Keratinocyte (primary cell): ENCODE data around the gene MSX2. TPM values are rescaled to one million over a fixed set of nuclear protein-coding genes. Genes with fewer than 3 reads are reported as not detected.

ENCODE experiments used
- DNase-seq: peaks from one replicate; pipeline ENCODE4 v3.0.0-alpha.2; 2011; ENCODE audit warnings: low read depth, missing footprints, low spot score
- FAIRE-seq: peaks from 2 replicates; lab custom pipeline; 2011; peaks lifted over from hg19 to GRCh38; lab: Jason Lieb, UNC
- H2AFZ ChIP-seq: 2 replicates; pipeline ENCODE4 v1.6.0; 2012; ENCODE audit warnings: low read length, control low read depth, inconsistent platforms; ENCODE audit not compliant: control insufficient read depth
- H3K27ac ChIP-seq: 2 replicates; pipeline ENCODE4 v1.5.1; 2011; ENCODE audit warnings: low read length; ENCODE audit not compliant: control insufficient read depth, insufficient read depth
- H3K27me3 ChIP-seq: 3 replicates; pipeline ENCODE4 v1.6.0; 2011; ENCODE audit warnings: low read length; ENCODE audit not compliant: control insufficient read depth, insufficient read depth; ENCODE audit errors: extremely low read depth
- H3K36me3 ChIP-seq, 2 experiments: 2 replicates in 1 of 2; 3 replicates in 1 of 2; pipeline ENCODE4 v1.5.1; 2011; ENCODE audit warnings: low read length in 2 of 2, mild to moderate bottlenecking in 1 of 2; ENCODE audit not compliant: control insufficient read depth in 2 of 2, insufficient read depth in 2 of 2; ENCODE audit errors: extremely low read depth in 1 of 2
- H3K4me1 ChIP-seq: 3 replicates; pipeline ENCODE4 v1.5.1; 2011; ENCODE audit warnings: low read length; ENCODE audit not compliant: control insufficient read depth, insufficient read depth; ENCODE audit errors: extremely low read depth
- H3K4me2 ChIP-seq: 3 replicates; pipeline ENCODE4 v1.6.0; 2011; ENCODE audit warnings: low read depth, low read length; ENCODE audit not compliant: control insufficient read depth, insufficient read depth; ENCODE audit errors: extremely low read depth
- H3K4me3 ChIP-seq, 3 experiments: fragments of 200-600 bp in 1 of 3; sonication (generic) in 1 of 3; 2 replicates in 2 of 3; 3 replicates in 1 of 3; pipeline ENCODE4 v1.5.1; 2011 to 2016; ENCODE audit warnings: low read length in 3 of 3, mild to moderate bottlenecking in 3 of 3, control low read depth in 2 of 3, inconsistent platforms in 1 of 3, low read depth in 1 of 3, mixed read lengths in 1 of 3, mixed run types in 1 of 3, moderate library complexity in 1 of 3; ENCODE audit not compliant: control insufficient read depth in 2 of 3, insufficient read depth in 2 of 3; ENCODE audit errors: extremely low read depth in 1 of 3
- H3K79me2 ChIP-seq: 2 replicates; pipeline ENCODE4 v1.6.0; 2012; ENCODE audit warnings: low read length; ENCODE audit not compliant: control insufficient read depth, insufficient read depth
- H3K9ac ChIP-seq: 3 replicates; pipeline ENCODE4 v1.6.0; 2011; ENCODE audit warnings: low read length; ENCODE audit not compliant: control insufficient read depth, insufficient read depth; ENCODE audit errors: extremely low read depth
- H3K9me1 ChIP-seq: 3 replicates; pipeline ENCODE4 v1.6.0; 2011; ENCODE audit warnings: low read length; ENCODE audit not compliant: control insufficient read depth, insufficient read depth; ENCODE audit errors: extremely low read depth
- H3K9me3 ChIP-seq: 2 replicates; pipeline ENCODE4 v1.5.1; 2012; ENCODE audit warnings: low read depth, low read length; ENCODE audit not compliant: control insufficient read depth
- H4K20me1 ChIP-seq: 3 replicates; pipeline ENCODE4 v1.6.0; 2011; ENCODE audit warnings: low read length; ENCODE audit not compliant: control insufficient read depth, insufficient read depth; ENCODE audit errors: extremely low read depth
- CTCF ChIP-seq, 3 experiments: IDR thresholded peaks in 1 of 3; conservative IDR thresholded peaks in 1 of 3; optimal IDR thresholded peaks in 1 of 3; 2 replicates in 2 of 3; 3 replicates in 1 of 3; pipeline versions ENCODE3 to v1.5.1; 2011; ENCODE audit warnings: low read length in 3 of 3, mild to moderate bottlenecking in 3 of 3, moderate library complexity in 2 of 3, control low read depth in 1 of 3, inconsistent platforms in 1 of 3; ENCODE audit not compliant: insufficient read depth in 2 of 3; ENCODE audit errors: extremely low read depth in 1 of 3
- EZH2 ChIP-seq: IDR thresholded peaks from one replicate; pipeline ENCODE4 v1.6.1; 2012; ENCODE audit warnings: inconsistent platforms, mild to moderate bottlenecking, low read length, moderate library complexity
- dilution Hi-C: fragments of 300-500 bp; cut with MboI; formaldehyde crosslinking; loops from one replicate; pipeline ENCODE4 v1.7.0; 2020; ENCODE audit warnings: low sequenced_read_pairs; ENCODE audit not compliant: extremely low pct_ligation_motif_present
- polyA plus RNA-seq, 5 experiments: library from polyadenylated mRNA; depleted of rRNA in 3 of 5; stranded (reverse) in 3 of 5; stranded (forward) in 1 of 5; unstranded in 1 of 5; fragments of >200 nt; gene quantifications; 1 replicate in 1 of 5; 2 replicates in 3 of 5; 3 replicates in 1 of 5; pipeline versions ENCODE4 v1.2.1 to v1.2.3, GENCODE V29; 2011 to 2012; ENCODE audit warnings: missing spikeins in 2 of 5, low read depth in 1 of 5, low replicate concordance in 1 of 5

MSX2 gene
- polyA plus RNA-seq, 1 donor (not counting 4 experiments of a cell fraction or from before 2014, with no cell fraction given) = 2.7 TPM

GRCh38 chr5:174727794-174728680 lies 3.7 kb downstream of the MSX2 start:
- H2AFZ ChIP-seq = no peak overlapping the region
- H3K27me3 ChIP-seq = peaks cover 16% of the 10 kb centered on the region
- H3K27ac ChIP-seq = no peak overlapping the region
- H3K79me2 ChIP-seq = peaks cover 2% of the 10 kb centered on the region
- H3K9me1 ChIP-seq = no peaks in the 10 kb centered on the region
- no peak overlapping the region for H3K4me2 ChIP-seq
- FAIRE-seq = no peak
- no peak for TF ChIP-seq CTCF (optimal IDR thresholded peaks at IDR 0.05 in 1 of 3, IDR thresholded peaks at IDR 0.05 in 1 of 3, conservative IDR thresholded peaks at IDR 0.05 in 1 of 3; ENCODE audit: extremely low read depth in 1 of 3, insufficient read depth in 2 of 3, low read length in 3 of 3)
- H3K4me3 ChIP-seq = no peak overlapping the region
- no peaks in the 10 kb centered on the region for H4K20me1 ChIP-seq
- DNase-seq = no peak
- peaks cover 12% of the 10 kb centered on the region for H3K4me1 ChIP-seq
- peaks cover 0 to 2% of the 10 kb centered on the region in 2 experiments for H3K36me3 ChIP-seq
- no peak overlapping the region for H3K9ac ChIP-seq
- dilution Hi-C loops = no loop called here
- no peaks in the 10 kb centered on the region for H3K9me3 ChIP-seq

- H3K4me3 ChIP-seq = no peak overlapping the region
- H3K4me1 ChIP-seq = peaks cover 5% of the 10 kb centered on the region
- H2AFZ ChIP-seq = no peak overlapping the region
- H3K27me3 ChIP-seq = peaks cover 11% of the 10 kb centered on the region
- TF ChIP-seq CTCF (optimal IDR thresholded peaks at IDR 0.05 in 1 of 3, IDR thresholded peaks at IDR 0.05 in 1 of 3, conservative IDR thresholded peaks at IDR 0.05 in 1 of 3; ENCODE audit: extremely low read depth in 1 of 3, insufficient read depth in 2 of 3, low read length in 3 of 3) (no peak), EZH2 (no peak)
- FAIRE-seq (no peak), DNase-seq (no peak)
- no peak overlapping the region for H3K9ac ChIP-seq
- H3K36me3 ChIP-seq = peaks cover 0 to 2% of the 10 kb centered on the region in 2 experiments
- dilution Hi-C loops = no loop called here
- no peak overlapping the region for H3K4me2 ChIP-seq
- H4K20me1 ChIP-seq = no peaks in the 10 kb centered on the region
- no peaks in the 10 kb centered on the region for H3K9me3 ChIP-seq
- H3K79me2 ChIP-seq = peaks cover 2% of the 10 kb centered on the region
- no peaks in the 10 kb centered on the region for H3K9me1 ChIP-seq
- H3K27ac ChIP-seq = no peak overlapping the region
Measured at GRCh38 chr5:174729075-174729680, 4.8 kb downstream of the MSX2 start.
